Naive thymus-derived CD4-positive, alpha-beta T cell (primary cell): ENCODE measurements around the gene RAB1A. TPM values are rescaled to one million over a fixed set of nuclear protein-coding genes. Genes with fewer than 3 reads are reported as not detected.
"Not testable (repeated sequence)": the region's sequence is repeated elsewhere in the genome, so short reads cannot be mapped to it uniquely, and the experiment has no call there.

ENCODE experiments used
- ATAC-seq: fragments of 150-1000 bp; cut with Tn5 transposase; 2 replicates; pipeline ENCODE4 v1.10.0; 2021; ENCODE audit warnings: mild to moderate bottlenecking, moderate library complexity
- CTCF ChIA-PET: fragments of 350-600 bp; sonication (Branson Sonifier 250); formaldehyde crosslinking; loops from one replicate; lab custom pipeline; 2021; ENCODE audit warnings: antibody characterized with exemption; lab: Charles Lee
- POLR2A ChIA-PET: fragments of 350-600 bp; sonication (Branson Sonifier 250); formaldehyde crosslinking; loops from one replicate; lab custom pipeline; 2021; ENCODE audit warnings: antibody characterized with exemption, inconsistent platforms; lab: Charles Lee
- DNase-seq, 9 donors: peaks; one replicate each; pipeline versions ENCODE4 v3.0.0 to v3.0.0-alpha.2; 2020 to 2022; ENCODE audit warnings: mixed read lengths in 1 of 9
- H3K27ac ChIP-seq: one replicate; pipeline ENCODE4 v1.7.0; 2013; ENCODE audit warnings: mild to moderate bottlenecking, low read depth, low read length, moderate library complexity
- H3K27me3 ChIP-seq, 2 donors: one replicate each; pipeline ENCODE4 v1.7.0; 2013; ENCODE audit warnings: low read length in 2 of 2, mild to moderate bottlenecking in 2 of 2, moderate library complexity in 2 of 2; ENCODE audit not compliant: control insufficient read depth in 2 of 2, insufficient read depth in 2 of 2
- H3K36me3 ChIP-seq, 3 experiments: 1 replicate in 2 of 3; 2 replicates in 1 of 3; pipeline ENCODE4 v1.7.0; 2013; ENCODE audit warnings: low read length in 3 of 3, mild to moderate bottlenecking in 3 of 3, moderate library complexity in 1 of 3; ENCODE audit not compliant: insufficient read depth in 3 of 3, control insufficient read depth in 2 of 3
- H3K4me1 ChIP-seq, 2 donors: one replicate each; pipeline ENCODE4 v1.7.0; 2013; ENCODE audit warnings: low read length in 2 of 2, mild to moderate bottlenecking in 2 of 2, moderate library complexity in 1 of 2; ENCODE audit not compliant: control insufficient read depth in 2 of 2, insufficient read depth in 2 of 2
- H3K4me3 ChIP-seq: 2 replicates; pipeline ENCODE4 v1.7.0; 2013; ENCODE audit warnings: mild to moderate bottlenecking, low read length
- H3K9me3 ChIP-seq, 3 experiments: 1 replicate in 2 of 3; 2 replicates in 1 of 3; pipeline ENCODE4 v1.7.0; 2013; ENCODE audit warnings: low read length in 3 of 3; ENCODE audit not compliant: control insufficient read depth in 2 of 3
- H3K27ac Mint-ChIP-seq, 9 donors: one replicate each; pipeline ENCODE4 v1.8.0; 2020 to 2022; ENCODE audit warnings: mixed read lengths in 9 of 9, mild to moderate bottlenecking in 8 of 9, moderate library complexity in 5 of 9, inconsistent platforms in 2 of 9
- H3K27me3 Mint-ChIP-seq, 5 donors: one replicate each; pipeline ENCODE4 v1.8.0; 2021 to 2022; ENCODE audit warnings: mixed read lengths in 5 of 5, mild to moderate bottlenecking in 1 of 5
- H3K36me3 Mint-ChIP-seq, 5 donors: one replicate each; pipeline ENCODE4 v1.8.0; 2020 to 2022; ENCODE audit warnings: mixed read lengths in 5 of 5, mild to moderate bottlenecking in 3 of 5, inconsistent platforms in 1 of 5
- H3K4me1 Mint-ChIP-seq, 7 donors: one replicate each; pipeline ENCODE4 v1.8.0; 2020 to 2022; ENCODE audit warnings: mixed read lengths in 7 of 7, mild to moderate bottlenecking in 3 of 7, inconsistent platforms in 1 of 7
- H3K4me3 Mint-ChIP-seq, 10 donors: one replicate each; pipeline ENCODE4 v1.8.0; 2020 to 2022; ENCODE audit warnings: mild to moderate bottlenecking in 10 of 10, mixed read lengths in 10 of 10, moderate library complexity in 6 of 10, inconsistent platforms in 2 of 10
- H3K9me3 Mint-ChIP-seq, 11 donors: one replicate each; pipeline ENCODE4 v1.8.0; 2020 to 2022; ENCODE audit warnings: mixed read lengths in 11 of 11, mild to moderate bottlenecking in 4 of 11, inconsistent platforms in 1 of 11, moderate library complexity in 1 of 11
- intact Hi-C, 2 donors: fragments of 100-400 bp; cut with micrococcal nuclease; formaldehyde crosslinking; loops; one replicate each; pipeline ENCODE4 v1.15.1; 2023
- polyA plus RNA-seq, 2 donors: library from polyadenylated mRNA; unstranded; fragments of 300-500 nt; fragmentation: Illumina TruSeq; gene quantifications; one replicate each; pipeline ENCODE4 v1.2.3, GENCODE V29; 2021
- total RNA-seq, 6 experiments: library from RNA in 5 of 6; stranded (reverse) in 5 of 6; gene quantifications; 1 replicate in 5 of 6; 2 replicates in 1 of 6; pipeline ENCODE4 v1.2.3 and lab custom pipeline; 2021 to 2026

Gene RAB1A
- total and polyA plus RNA-seq, 7 experiments from 2014 or later = 48.8 to 78.6 (median 61.4) TPM

GRCh38 chr2:65130664-65131175, 814 bp upstream of the RAB1A start:
- DNase-seq = peak in 5 of 9 donors; percentile 6 to 35 (median 11)
- Histone ChIP-seq H3K4me3 (peak overlapping the region; percentile 78), H3K27ac (peak overlapping the region; percentile 74), H3K4me1 (peaks cover 18 to 22% of the 10 kb centered on the region in 2 donors), H3K36me3 (peaks cover 0 to 8% (median 0%) of the 10 kb centered on the region in 3 experiments), H3K27me3 (no peaks in the 10 kb centered on the region), H3K9me3 (no peaks in the 10 kb centered on the region)
- ChIA-PET POLR2A (interaction anchor here (0.6 to 3.5 kb wide), 12 partner anchors 9 to 1542 kb away, joined by 3 to 51 read pairs (median 4); partner anchors contain the start of genes ACTR2, AFTPH, CEP68 and MDH1), CTCF (interaction anchor here (0.6 to 3.4 kb wide), 5 partner anchors 9 to 213 kb away, joined by 4 to 12 read pairs (median 5); partner anchors contain the start of gene ACTR2)
- peaks cover 0 to 4% (median 3%) of the 10 kb centered on the region in 5 donors for H3K36me3 Mint-ChIP-seq
- peaks cover 21 to 41% (median 34%) of the 10 kb centered on the region in 7 donors for H3K4me1 Mint-ChIP-seq
- no peaks in the 10 kb centered on the region for H3K9me3 Mint-ChIP-seq
- intact Hi-C loops = loop anchor here (1.0 to 5.0 kb wide), 18 partner anchors 33 to 1542 kb away; partner anchors contain the start of genes ACTR2 (in 2 of the 2), AFTPH (in 2 of the 2), CEP68 (in 2 of the 2) and UGP2 (in 2 of the 2)
- H3K27ac Mint-ChIP-seq = peak overlapping the region; percentile 90 to 100 (median 97)
- H3K27me3 Mint-ChIP-seq = peaks cover 0 to 17% (median 0%) of the 10 kb centered on the region in 5 donors
- peak overlapping the region; percentile 90 to 100 (median 98) for H3K4me3 Mint-ChIP-seq
- peak; percentile 6 for ATAC-seq

DNA sequence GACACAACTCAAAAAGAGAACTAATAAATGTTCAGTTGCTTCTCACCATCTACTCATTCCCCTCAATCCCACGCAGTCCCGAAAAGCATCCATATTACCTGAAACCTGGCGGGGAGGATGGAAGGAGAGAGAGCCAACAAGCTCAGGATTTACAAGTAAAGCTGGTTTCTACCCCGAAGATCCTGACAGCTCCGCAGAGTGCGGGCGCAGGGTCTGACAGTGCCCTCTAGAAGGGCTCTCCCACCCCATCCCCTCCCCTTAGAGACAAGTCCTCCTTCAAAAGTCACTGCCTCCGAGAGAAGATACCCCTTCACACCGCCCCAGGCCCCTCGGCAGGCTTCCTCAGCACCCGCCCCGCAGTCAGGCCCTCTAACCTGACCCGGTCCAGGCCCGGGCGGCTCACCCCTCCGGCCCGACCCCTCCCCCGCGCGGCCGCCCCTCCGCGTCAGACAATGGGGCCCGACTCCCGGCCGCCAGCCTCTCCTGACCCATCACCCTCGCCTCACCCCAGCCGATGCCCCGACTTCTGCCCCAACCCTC, 550 bp downstream of the RAB1A start:
- Mint-ChIP-seq H3K4me3 (peak overlapping the region; percentile 90 to 100 (median 98)), H3K36me3 (peaks cover 0 to 4% (median 3%) of the 10 kb centered on the region in 5 donors), H3K27me3 (peaks cover 0 to 13% (median 0%) of the 10 kb centered on the region in 5 donors), H3K27ac (peak overlapping the region; percentile 95 to 100 (median 99)), H3K4me1 (peaks cover 31 to 54% (median 42%) of the 10 kb centered on the region in 7 donors), H3K9me3 (no peaks in the 10 kb centered on the region)
- H3K27ac ChIP-seq = peak overlapping the region; percentile 98
- ChIA-PET POLR2A (interaction anchor here (1.0 to 3.5 kb wide), 12 partner anchors 10 to 1541 kb away, joined by 3 to 51 read pairs (median 5); partner anchors contain the start of genes ACTR2, CEP68, MDH1 and SLC1A4), CTCF (interaction anchor here (0.6 to 3.4 kb wide), 6 partner anchors 65 to 212 kb away, joined by 3 to 12 read pairs (median 4); partner anchors contain the start of gene ACTR2)
- DNase-seq (peak in 5 of 9 donors; percentile 12 to 71 (median 26)), ATAC-seq (no peak)
- H3K4me1 ChIP-seq = peaks cover 27 to 31% of the 10 kb centered on the region in 2 donors
- H3K9me3 ChIP-seq = no peaks in the 10 kb centered on the region
- intact Hi-C loops = no loop called here
- peak overlapping the region; percentile 78 for H3K4me3 ChIP-seq
- H3K27me3 ChIP-seq = no peaks in the 10 kb centered on the region
- H3K36me3 ChIP-seq = peaks cover 0 to 8% (median 0%) of the 10 kb centered on the region in 3 experiments

DNA sequence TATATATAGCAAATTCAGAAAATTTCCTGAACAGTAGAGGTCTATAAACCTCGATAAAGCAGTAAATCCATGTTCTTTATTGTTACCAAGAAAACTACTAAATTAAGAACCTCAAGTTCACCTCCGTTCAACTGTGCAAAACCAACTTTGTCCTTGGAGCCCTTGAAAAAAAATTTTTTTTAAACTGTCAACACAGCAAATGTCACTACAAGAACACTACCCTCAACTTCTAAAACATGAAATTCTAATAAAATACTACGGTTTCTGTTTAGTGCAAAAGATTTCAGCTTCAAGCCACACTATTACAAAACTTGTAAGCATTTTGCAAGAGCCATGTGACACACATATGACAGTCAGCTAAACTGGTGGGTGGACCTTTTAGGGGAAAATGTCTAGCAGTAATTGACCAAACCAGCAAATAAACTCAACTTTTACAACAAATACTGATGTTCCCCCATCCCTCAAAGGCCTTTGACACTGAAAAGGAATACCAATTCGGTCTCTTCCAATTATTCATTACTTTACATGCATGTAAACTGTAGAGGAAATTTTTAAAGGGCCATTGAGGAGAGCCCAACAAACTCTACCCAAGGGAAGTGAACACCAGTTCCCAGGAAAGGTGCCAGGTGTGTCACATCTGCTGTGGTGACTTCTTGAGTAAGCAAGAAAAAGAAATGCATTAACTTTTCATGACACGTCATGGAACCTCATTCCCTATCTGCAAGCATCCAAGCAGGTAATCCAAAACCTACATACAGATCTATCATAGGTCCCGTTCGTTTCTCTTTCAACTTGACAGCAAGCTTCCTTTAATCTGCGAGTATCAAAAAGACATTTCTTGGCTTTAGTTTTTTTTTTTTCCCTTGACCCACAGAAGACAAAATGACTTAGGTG, 1.4 kb downstream of the RAB1A start:
- peak overlapping the region; percentile 95 to 100 (median 99) for H3K27ac Mint-ChIP-seq
- intact Hi-C loops = no loop called here

DNA sequence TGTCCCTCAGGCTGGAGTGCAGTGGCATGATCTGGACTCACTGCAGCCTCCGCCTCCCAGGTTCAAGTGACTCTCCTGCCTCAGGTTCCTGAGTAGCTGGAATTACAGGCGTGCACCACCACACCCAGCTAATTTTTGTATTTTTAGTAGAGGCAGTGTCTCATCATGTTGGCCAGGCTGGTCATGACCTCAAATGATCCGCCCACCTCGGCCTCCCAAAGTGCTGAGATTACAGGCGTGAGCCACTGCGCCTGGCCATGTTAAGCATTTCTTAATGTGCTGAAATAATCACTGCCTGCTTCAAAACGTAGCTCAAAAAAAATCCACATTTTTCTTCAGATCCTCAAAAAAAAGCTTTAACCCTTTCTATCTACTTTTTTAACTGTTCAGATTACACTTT, 4.4 kb downstream of the RAB1A start:
- H3K27ac ChIP-seq, H3K9me3 ChIP-seq, ATAC-seq, DNase-seq, H3K4me3 ChIP-seq, H3K27ac Mint-ChIP-seq, H3K9me3 Mint-ChIP-seq, H3K36me3 Mint-ChIP-seq, intact Hi-C loops, H3K27me3 ChIP-seq, H3K27me3 Mint-ChIP-seq, H3K36me3 ChIP-seq: not testable (repeated sequence)
- Mint-ChIP-seq H3K4me1 (peaks cover 44 to 84% (median 63%) of the 10 kb centered on the region in 7 donors), H3K4me3 (peak overlapping the region in 9 of 10 donors; percentile 16 to 100 (median 43))
- CTCF ChIA-PET = interaction anchor here (1.2 kb wide), 1 partner anchor 12 kb away, joined by 5 read pairs; no protein-coding TSS in a partner anchor
- POLR2A ChIA-PET = interaction anchor here (0.5 to 0.6 kb wide), 2 partner anchors 31 to 1072 kb away, joined by 3 read pairs; no protein-coding TSS in a partner anchor
- peaks cover 30 to 34% of the 10 kb centered on the region in 2 donors for H3K4me1 ChIP-seq

More for the DNA sequence above, 1.4 kb downstream of the RAB1A start:
- Mint-ChIP-seq H3K36me3 (peaks cover 0 to 4% (median 3%) of the 10 kb centered on the region in 5 donors), H3K27me3 (peaks cover 0 to 11% (median 0%) of the 10 kb centered on the region in 5 donors), H3K4me1 (peaks cover 33 to 58% (median 44%) of the 10 kb centered on the region in 7 donors), H3K4me3 (peak overlapping the region; percentile 90 to 100 (median 98)), H3K9me3 (no peaks in the 10 kb centered on the region)
- DNase-seq = peak in 1 of 9 donors; percentile 16
- ChIA-PET POLR2A (interaction anchor here (0.7 to 3.5 kb wide), 6 partner anchors 14 to 379 kb away, joined by 3 to 51 read pairs (median 7); partner anchors contain the start of genes ACTR2 and CEP68), CTCF (interaction anchor here (1.2 to 3.4 kb wide), 2 partner anchors 64 to 91 kb away, joined by 3 to 12 read pairs; no protein-coding TSS in a partner anchor)
- H3K4me1 ChIP-seq = peaks cover 27 to 31% of the 10 kb centered on the region in 2 donors
- H3K36me3 ChIP-seq = peaks cover 0 to 8% (median 0%) of the 10 kb centered on the region in 3 experiments
- no peaks in the 10 kb centered on the region for H3K27me3 ChIP-seq
- peak overlapping the region; percentile 98 for H3K27ac ChIP-seq
- H3K9me3 ChIP-seq = no peaks in the 10 kb centered on the region
- H3K4me3 ChIP-seq = peak overlapping the region; percentile 78
- ATAC-seq = no peak

DNA sequence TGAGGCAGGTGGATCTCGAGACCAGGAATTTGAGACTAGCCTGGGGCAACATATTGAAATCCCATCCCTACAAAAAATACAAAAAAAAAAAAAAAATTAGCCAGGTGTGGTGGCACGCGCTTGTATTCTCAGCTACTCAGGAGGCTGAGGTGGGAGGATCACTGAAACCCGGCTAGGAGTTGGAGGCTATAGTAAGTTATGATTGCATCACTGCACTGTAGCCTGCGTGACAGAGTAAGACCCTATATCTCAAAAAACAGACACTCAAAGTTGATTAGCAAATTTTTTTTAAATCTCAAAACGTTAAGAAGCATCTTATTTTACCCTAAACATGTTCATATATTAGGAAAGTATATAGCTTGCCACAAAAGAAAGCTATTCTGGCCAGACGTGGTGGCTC, 7.6 kb downstream of the RAB1A start:
- Mint-ChIP-seq H3K9me3 (no peaks in the 10 kb centered on the region), H3K27me3 (no peaks in the 10 kb centered on the region), H3K36me3 (peaks cover 0 to 4% (median 0%) of the 10 kb centered on the region in 5 donors), H3K4me1 (peaks cover 41 to 89% (median 70%) of the 10 kb centered on the region in 7 donors), H3K27ac (peak overlapping the region in 2 of 9 donors; percentile 25 to 49), H3K4me3 (peak overlapping the region in 5 of 10 donors; percentile 23 to 70 (median 49))
- Histone ChIP-seq H3K27ac (no peak overlapping the region), H3K36me3 (no peaks in the 10 kb centered on the region), H3K4me3 (no peak overlapping the region), H3K27me3 (no peaks in the 10 kb centered on the region), H3K4me1 (peaks cover 30 to 31% of the 10 kb centered on the region in 2 donors), H3K9me3 (no peaks in the 10 kb centered on the region)
- peak; percentile 19 for ATAC-seq
- no peak for DNase-seq
- CTCF ChIA-PET = interaction anchor here (0.7 to 0.9 kb wide), 2 partner anchors 60 to 1278 kb away, joined by 3 to 5 read pairs; no protein-coding TSS in a partner anchor
- POLR2A ChIA-PET = interaction anchor here (0.8 kb wide), 1 partner anchor 41 kb away, joined by 3 read pairs; no protein-coding TSS in a partner anchor
- intact Hi-C loops = no loop called here
